Activated effector memory CD4-positive, alpha-beta T cell treated with anti-CD3 and anti-CD28 coated beads, Interleukin-2, amount 50 U/mL, for 16 hours (primary cell): ENCODE results near the gene MDK.

Experiments
- DNase-seq: peaks from one replicate; pipeline ENCODE4 v3.0.0-alpha.2; 2020

The MDK gene

DNA sequence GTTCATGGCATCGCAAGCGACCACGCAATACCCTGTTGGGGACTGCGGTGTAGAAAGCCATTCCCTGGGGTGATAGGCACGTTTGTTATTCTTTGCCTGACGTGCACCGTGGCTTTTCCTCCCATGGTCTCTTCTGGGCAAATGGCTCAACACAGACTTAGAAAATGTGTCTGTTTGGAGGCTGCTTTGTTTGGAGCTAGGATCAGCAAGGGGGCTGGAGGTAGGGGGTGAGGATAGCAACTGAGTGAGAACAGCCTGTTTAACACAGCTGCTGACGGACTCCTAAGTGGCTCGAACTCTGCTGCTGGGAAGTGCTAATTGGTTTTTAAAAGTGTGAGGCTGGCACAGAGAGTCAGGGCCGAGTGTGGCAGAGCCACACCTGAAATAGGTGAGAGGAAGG is 26.2 kb downstream of the MDK start:
- no peak for DNase-seq

DNA sequence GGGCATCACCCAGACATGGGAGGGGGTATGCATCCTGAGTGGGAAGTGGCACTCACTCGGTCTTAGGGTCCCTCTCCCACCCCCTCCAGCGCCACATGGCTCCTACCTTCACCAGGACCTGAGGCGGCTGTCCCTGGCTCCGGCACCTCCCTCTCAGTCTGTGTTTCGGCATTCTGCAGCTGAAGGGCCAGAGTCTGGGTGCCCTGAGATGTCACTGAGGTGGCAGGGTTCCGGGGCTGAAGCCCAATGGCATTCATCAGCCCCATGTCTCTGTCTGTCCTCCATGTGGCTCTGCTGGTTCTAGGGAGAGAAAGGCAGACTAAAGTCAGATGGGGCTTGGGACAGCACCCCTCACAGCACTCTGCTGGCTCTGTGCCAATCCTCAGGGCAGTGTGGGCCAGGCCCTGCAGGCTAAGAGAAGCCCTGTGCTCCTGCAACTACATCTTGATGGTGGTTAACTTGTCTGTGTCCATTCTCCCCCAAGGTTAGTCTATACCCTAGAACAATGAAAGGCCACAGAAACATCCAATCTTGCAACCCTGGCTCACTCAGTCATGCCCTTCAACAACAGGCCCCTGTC is 27.0 kb downstream of the MDK start:
- no peak for DNase-seq

DNA sequence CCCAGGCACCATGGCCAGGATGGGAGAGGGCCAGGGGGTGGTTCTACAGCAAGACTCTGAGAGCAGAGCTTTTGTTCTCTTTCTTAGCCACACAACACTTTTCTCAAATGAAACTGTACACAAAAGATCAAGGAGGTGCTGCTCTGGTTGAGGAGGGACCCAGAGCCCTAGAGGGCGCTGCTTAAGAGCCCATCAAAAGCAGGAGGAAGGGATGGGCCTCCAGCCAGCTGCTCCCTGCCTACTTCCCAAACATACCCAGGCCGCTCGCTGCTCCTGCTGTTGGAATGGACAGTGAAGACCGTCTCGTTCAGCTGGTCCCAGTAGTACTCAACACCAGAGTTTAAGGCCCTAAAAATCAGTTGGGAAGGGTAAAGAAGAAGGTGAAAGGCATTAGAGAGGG is 28.6 kb downstream of the MDK start:
- DNase-seq = no peak

DNA sequence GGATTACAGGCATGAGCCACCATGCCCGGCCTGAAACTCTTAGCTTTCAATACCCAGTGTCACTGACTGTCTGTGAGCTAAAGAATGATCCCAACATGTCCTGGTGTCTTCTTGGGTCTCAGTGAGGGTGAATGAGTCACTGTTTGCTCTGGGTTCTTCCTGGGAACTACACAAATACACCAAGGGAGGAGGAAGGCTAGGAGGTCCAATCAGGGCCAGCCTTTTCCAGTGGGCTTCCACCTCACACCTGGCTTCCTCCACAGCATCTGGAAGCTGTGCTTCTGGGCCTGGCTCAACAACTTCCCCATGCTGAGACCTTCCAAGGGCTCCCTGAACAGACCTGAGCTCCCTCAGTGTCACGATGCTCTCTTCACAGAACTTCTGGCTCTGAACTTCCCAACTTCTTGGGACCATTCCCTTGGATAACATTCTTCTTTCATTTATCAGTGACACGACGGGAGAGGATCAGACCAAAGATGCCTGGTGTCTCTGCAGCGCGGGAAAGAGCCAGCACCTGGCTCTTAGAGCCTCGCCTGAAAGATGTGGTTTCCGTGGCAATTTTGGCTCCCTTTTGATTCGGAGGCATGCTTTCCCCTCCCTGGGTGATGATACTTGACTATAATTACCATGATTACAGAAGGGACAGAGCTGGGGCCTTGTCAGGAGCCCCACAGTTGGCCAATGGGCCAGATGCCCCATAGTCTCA is 32.4 kb downstream of the MDK start:
- DNase-seq = no peak

DNA sequence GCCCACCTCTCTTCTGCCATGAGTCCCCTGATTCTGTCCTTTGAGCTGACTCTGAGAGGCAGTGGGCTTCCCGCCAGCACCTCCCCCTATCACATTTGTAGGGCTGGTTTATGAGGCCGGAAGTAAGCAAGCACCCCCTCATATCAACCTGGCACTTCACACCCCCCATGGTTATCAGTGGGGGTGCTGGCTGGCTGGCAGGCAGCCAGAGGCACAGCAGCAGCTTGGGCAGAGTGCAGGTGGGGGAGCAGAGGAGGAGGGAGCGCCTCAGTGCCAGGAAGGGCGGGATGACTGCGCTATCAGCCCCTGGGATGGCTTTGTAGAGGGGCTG is 33.0 kb downstream of the MDK start:
- no peak for DNase-seq

DNA sequence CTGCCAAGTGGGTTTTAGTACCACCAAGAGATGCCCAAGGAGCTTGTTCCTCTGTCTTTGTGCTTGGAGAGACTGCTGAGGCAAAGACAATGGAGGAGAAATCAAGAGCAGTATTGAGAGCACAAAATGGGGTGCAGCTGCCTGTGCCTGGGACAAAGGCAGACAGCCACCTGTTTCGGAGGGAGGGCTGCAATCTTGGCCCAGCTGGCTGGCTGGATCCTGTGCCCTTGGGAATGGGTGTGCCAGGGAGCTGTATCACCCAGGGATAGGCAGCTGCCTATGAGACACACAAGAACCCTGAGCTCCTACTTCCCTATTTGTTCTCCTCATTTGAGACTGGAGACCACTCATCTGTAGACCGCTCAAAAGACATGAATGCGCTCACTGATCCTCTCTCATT is 33.4 kb downstream of the MDK start:
- DNase-seq = no peak

DNA sequence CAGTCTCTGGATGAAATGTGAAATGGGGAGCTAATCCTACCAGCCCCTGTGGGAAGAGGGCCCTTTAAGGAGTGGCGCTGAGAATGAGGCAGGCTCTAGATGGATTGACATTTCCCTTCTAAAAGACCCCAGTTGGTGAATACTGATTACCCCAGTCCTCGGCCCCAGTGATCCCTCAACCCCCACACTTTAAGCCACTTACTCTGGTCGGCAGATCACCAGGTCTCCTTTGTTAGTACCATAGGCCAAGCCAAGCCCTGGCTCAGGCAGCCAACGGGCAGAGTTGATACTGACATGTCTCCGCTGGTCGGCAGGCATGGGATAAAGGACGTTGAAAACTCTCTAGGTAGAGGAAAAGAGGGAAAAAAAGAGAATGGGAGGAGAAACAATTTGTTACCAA is 36.2 kb downstream of the MDK start:
- no peak for DNase-seq

DNA sequence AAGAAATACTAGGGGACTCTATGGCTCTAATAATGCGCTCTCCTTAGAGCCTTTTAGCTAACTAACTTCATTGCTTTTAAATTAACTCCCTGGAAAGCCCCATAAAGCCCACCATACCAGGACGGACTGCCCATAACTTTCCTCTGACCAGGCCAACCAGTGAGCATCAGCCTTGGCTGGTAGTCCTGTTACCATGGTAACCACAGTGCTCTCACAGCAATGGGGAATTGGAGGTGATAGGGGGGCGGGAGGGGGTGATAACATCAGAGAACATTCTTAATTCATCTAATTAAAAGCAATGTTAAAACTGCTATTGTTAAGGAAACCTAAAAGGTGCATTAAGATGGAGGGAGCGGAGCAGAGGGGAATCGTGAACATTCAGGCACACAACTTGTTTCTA is 37.3 kb downstream of the MDK start:
- no peak for DNase-seq

DNA sequence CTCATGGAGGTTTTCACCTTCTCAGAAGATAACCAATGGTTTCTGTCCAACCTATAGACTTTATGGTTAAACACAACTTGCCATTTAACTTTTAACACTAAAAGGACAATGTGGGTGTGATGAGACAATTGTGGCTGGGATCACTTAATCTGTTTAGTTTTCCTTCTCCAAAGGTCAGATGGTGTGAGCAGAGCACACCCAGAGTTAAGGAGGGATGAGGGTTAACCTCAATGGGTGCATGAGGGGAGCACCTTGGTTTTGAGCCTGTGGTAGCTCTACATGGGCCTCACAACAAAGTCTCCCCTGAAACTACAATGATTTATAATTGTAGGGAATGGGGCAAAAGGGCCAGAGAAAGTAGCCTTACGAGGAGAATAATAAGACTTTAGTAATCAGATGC is 39.0 kb downstream of the MDK start:
- DNase-seq = no peak

DNA sequence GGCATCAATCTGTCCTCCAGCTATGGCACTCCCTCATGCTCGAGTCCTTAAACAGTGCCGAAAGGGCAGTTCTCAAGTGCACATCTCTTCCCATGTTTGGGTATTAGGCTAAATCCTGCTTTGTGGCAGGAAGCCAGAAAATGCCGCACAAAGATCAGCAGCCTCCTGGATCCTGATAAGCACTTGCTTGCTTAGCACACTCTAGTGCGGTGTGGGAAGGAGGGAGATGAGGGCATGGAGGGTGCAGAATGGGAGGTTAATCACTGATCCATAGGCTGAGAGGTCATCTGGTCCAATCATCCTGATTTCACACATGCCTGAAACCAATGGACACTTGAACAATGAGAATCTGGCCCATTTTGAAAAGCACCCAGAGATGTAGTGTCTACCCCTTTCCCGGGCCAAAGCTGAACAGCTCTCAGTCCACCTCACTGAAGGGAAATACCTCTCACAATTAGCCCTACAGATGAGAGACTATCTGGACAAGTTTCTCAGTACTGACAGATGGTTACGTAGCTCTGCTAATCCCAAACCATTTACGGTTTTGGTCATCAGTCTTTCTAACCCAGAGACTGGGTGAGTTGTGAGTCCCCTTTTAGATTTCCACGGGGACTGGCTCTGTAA is 39.9 kb downstream of the MDK start:
- no peak for DNase-seq

DNA sequence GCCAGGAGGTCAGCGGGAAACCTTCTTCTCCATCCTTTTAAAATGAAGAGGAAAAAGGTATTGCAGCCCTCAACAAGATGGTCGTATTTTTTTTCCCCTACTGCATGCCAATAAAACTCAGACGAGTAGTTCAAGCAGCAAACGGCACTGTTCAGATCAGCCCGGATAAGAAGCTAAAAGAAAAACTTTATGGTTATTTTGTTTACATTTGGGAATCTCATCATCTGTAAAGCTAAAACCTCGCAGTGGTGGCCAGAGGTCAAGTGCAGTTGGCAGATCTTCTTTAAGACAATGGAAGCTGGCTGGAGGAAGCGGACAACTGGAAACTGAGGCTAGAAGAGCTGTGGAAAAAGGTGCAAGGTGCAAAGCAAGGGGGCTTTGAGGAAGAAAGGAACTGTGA is 41.1 kb downstream of the MDK start:
- no peak for DNase-seq

DNA sequence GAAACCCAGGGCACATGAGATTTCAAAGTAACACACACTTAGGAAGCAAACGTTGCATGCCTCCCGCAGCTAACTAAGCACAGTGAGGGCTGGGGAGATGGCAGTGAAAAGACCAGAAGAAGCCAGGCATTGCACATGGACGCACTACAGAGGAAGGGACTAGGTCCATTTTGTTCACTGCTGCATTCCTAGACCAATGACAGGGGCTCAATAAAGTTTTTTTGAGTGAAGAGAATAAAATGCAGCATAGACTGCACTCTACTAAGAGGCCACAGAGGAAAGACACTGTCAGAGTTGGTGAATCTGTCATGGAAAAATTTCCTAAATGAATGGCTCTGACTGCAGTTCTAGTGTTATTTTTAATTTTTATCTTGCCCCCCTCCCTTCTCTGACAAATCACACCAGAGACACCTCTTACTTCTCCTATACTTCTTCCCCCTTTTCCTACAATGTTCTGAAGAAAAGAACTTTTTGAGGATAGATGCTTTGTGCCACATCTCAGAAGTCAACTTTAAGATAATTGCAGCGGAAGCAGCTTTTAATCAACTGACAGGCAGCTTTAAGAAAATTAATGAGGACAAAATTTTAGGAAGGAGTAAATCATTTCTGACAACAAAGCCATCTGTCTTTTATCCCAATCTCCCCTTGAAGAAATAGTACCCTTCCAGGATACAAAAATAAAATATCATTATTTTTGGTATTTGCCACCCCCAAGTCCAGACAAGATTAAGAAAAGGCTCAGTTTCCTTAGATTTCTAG is 44.9 kb downstream of the MDK start:
- no peak for DNase-seq

DNA sequence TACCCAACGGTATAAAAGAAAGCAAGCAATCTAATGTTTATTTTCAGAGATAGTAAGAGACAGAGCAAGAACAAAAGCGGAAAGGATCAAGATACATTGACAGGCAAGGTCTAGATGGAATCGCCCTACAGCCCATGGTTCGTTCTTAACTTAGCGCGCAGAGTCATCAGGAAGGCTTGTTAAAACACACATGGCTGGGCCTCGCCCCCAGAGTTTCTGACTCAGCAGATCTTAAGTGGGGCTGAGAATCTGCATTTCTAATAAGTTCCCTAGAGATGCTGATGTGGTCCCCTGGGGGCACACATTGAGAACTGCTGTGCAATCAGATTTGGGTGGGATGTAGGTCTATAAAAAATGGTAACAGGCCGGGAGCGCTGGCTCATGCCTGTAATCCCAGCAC is 45.9 kb downstream of the MDK start:
- DNase-seq = no peak

DNA sequence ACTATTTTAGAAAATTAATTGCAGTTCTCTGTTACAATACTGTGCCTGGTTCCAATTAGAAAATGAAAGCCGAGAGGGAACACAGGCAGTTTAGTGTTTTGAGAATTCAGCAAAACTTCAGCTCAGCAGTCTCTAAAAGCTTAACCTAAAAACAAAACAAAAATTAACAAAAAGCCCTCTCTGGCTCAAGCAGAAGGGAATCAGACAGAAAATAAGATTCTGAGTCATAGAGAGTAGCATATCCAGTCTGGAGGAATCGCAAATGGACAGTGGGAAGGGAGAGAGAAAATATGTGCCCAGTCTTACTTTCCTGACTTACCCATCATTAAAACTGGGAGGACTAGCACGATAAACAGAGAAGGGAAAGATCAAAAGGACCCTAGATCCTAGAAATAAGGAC is 48.2 kb downstream of the MDK start:
- no peak for DNase-seq

DNA sequence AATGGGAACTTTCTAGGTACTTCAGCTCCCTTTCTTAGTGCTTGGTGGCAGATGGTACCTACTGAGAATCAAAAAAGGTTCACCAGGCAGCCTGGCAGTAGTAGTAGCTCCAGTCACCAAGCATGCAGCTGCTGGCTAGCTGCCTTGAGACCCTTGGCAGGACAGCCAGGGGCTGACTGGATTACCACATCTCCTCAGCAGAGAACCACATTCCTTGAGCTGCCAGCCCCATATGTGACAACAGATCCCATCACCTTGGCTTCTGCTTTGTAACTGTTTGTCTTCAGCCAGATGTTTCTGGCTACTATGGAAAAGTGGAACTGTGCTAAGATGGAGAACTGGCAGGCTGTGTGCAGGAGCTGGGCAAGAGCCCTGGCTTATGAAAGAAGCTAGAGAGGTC is 49.7 kb downstream of the MDK start:
- DNase-seq = no peak
